Cerebellar cortex (tissue), 1 donor: ENCODE results near the gene TMEM164.

Source experiments
- DNase-seq: peaks from one replicate; pipeline ENCODE4 v3.0.0-alpha.2; 2015; ENCODE audit warnings: low spot score

Gene TMEM164

DNA sequence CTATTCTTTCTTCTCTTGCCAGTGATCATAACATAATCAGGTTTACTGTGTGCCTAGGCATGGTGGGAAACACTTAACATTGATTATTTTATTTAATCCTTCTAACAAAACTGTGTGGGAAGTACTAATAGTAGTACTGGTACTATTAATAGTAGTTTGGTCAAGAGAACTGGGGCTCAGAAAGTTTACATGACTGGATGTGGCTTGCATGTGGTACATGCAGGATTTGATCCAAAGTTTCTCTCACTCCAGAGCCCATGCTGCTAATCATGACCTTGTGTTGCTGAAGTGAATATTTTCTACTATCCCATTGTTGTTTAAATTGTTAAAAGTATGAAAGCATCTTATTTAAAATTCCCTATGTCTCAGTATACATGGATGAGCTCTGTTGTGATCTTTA, 78.4 kb downstream of the TMEM164 start:
- no peak for DNase-seq

DNA sequence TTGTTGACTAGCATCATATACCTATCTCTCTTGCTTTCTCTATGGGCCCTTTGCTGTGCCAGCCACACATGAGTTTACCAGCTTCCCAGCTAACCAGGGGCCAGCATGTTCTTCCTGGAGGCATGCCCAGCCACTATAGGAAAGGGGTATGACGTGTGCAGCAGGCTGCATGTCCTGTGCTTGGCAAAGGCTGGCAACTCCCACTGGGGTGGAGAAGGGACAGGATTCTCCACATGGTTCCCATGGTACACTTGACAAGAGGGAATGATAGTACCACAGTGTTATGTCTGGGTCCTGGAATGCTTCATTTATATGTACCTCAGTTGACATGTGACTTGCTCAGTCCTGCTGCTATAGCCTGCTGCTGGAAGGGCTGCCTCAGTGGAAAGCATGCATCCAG, 78.8 kb downstream of the TMEM164 start:
- DNase-seq = peak; percentile 23

DNA sequence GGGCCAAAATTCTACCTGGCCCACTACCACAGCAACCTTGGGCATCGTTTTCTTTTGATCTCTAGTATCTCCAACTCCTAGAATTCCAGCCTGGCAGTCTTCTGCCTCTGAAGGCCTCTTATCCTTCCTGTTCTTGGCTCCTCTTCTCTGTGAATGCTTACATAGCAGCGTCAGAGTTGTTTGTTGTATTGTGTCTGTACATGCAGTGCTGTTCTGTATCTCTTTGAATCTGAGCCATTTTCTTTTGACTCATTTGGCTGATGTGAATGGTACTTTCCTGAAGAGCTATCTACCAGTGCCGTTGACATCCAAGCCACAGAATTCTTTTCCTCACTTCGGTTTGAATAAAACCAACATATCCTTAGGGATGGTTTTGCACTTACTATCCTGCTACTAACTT, 79.2 kb downstream of the TMEM164 start:
- DNase-seq = peak; percentile 26

DNA sequence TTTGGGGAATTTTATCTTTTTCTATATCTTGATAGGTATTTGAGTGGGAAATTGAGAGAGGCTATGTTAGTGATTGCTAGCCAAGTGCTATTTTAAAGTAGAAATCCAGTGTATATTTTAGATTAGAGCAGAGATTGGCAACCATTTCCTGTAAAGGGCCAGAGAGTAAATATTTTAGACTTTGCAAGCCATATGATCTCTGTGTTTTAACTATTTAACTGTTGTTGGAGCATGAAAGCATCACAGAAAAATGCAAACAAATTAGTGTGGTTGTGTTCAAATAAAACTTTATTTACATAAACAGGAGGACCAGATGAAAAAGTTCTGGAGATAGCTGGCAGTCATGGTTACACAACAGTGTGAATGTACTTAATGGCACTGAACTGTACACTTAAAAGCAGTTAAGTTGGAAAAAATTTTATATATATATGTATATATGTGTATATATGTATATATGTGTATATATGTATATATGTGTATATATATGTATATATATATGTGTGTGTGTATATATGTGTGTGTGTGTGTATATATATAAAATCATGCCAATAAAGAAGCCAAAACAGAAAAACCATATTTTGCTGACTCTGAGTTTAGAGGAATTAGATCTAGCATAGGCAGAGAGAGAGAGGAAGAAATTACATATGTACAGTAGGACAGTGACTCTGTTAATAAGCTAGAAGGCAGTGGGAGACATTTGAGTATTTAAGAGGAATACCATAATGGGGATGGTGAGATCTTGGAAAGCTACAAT, 83.4 kb downstream of the TMEM164 start:
- DNase-seq = no peak

DNA sequence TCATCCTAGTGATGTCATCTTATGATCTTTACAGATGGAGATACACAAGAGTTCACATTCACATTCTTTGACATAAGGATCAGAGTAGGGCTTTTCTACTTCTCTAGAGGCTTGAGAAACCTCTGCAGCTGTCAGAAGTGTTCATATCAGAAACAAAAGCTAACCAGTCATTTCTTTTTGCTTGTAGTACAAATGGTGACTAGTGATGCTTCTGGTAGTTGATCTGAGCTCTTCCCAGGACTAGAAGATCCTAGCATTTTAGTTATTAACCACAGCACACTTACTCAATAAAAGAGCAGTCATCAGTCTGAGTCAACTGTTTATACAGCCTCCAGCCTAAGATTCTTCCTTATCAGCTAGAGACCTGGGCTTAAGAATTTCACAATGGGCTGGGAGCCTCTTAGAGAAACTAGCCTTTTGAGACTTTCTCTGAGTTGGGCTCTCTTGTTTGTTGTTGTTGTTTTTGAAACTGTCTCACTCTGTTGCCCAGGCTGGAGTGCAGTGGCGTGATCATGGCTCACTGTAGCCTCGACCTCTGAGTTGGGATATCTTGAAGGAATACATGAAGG, 84.1 kb downstream of the TMEM164 start:
- no peak for DNase-seq

DNA sequence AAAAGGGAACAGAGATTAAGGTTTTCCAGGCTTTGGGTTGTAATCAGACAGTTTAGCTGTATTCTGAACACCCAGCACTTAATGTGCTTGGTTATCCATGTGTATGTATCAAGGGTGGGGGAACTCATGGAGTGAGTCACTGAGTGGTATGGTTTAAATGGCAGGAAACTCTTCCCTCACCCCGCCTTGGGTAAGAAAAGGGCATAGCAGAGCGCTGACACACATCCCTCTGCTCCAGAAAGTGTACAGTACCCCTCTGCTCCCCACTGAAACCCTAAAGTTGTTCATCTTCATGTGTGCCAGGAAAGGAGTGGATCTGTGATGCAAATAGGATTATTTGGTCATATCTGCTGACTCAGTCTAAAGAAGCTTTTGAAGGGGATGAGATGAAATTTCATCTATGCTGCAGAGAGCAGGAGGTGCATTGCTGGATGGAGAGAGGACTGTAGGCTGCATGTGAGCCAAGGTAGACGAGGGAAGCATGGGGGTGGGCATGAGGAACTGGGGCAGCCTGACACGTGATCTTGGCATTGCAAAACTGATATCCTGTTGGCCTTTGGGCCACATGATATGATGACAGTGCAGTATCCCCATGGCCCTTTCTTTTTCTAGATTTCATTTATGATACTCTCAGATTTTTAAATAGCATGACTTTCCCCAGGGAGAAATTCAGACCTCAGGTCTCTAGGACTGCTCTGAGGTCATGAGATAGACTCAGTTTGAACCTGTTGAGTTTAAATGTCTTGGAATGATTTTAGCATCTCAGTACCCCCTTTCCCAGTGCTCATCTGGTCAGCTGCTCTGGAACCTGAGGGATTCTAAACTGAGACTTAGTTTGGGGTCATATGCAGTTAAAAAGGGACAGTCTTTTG, 84.8 kb downstream of the TMEM164 start:
- DNase-seq = no peak

DNA sequence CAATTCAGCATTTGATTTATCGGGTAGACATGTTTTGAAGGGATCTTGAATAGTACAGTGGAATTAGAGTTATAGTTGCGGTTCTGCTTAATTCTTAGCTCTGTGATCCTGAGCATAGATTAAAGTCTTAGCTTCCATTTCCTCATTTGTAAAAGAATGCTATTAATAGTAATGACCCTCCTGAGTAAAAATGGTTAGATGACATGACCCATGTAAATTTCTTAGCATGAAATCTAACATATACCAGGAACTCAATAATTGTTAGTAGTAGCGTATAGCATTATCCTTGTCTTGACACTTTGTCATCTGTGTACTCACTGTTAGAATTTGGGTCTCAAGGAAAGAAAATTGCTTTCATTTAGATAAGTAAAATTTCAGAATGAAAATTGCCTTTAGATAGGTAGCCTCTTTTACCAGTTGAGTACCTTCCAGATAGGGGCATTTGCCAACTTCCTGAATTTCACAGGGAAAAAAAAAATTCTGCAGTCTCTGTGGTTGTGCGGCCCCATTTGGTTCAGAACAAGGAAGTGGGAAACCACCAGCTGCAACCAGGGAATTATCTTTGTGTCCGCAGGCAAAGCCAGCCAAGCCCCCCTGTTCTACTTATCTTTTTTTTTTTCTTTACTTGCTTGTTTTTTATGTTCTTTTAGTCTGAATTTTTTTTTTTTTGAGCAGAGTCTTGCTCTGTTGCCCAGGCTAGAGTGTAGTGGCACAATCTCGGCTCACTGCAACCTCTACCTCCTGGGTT, 86.9 kb downstream of the TMEM164 start:
- no peak for DNase-seq

DNA sequence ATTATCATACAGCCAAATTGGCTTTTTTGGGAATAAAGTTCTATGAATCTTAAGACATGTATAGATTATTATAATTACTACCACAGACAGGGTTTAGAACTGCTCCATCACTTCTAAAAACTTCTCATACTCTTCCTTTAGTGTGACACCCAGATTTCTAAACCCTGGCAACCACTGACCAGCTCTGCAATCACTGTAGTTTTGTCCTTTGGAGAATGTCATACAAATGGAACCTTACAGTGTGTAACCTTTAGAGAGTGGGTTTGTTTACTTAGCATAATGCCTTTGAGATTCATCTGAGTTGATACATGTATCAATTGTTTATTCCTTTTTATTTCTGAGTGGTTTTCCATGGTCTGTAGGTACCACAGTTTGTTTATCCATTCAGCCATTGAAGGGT, 95.0 kb downstream of the TMEM164 start:
- no peak for DNase-seq

DNA sequence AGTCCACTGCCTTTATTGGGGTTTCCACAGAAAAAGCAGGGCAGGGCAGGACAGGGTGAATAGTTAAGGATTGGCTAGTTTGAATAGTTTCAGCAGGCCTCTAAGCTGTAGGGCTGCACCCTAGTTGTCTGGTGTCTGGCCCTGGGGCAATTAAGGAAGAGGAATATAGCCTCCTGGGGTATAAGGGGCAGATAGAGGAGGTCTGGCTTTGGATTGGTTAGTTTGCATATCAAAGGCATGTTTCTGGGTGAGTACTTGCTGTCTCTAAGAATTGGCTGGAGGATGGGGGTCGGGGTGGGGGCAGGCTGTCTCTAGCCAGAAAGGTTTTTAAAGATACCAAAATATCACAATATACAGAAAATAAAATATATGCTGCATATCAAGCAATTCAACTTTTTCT, 100.4 kb downstream of the TMEM164 start:
- no peak for DNase-seq

DNA sequence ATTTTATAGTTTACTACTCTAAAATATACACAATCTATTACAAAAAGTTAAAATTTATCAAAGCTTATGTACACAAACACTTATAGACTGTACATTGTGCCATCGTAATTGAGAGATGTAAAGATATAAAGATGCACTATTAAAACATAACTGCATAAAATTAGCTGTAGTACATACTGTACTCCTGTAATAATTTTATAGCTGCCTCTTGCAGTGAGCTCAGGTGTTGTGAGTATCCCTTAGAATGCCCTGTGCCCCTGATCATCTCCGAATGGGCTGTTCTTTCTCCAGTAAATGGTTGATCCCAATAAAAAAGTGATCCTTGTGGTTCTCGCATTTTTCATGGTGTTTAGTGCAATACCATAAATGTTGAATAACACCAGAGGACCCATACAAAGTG, 101.2 kb downstream of the TMEM164 start:
- no peak for DNase-seq

DNA sequence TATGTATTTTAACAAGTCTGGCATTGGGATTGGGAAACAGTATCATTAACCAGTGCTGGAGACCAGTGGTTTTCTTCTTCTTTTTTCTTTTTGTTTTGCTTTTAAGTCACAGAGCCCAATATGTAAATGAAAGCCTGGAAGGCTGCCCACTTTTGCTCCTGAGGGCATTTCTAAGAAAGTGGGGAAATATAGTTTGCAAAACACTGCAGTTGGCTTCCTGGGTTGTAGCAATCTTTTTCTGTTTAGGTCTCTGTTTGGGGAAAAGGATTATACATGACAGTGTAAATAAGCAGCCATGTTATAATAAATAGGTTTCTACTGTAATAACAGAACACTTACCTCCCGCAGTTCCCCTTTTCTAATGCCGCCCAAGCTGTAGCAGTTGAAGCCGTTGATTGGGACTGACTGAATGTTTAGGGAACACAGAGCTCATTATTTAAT, 105.5 kb downstream of the TMEM164 start:
- DNase-seq = no peak

DNA sequence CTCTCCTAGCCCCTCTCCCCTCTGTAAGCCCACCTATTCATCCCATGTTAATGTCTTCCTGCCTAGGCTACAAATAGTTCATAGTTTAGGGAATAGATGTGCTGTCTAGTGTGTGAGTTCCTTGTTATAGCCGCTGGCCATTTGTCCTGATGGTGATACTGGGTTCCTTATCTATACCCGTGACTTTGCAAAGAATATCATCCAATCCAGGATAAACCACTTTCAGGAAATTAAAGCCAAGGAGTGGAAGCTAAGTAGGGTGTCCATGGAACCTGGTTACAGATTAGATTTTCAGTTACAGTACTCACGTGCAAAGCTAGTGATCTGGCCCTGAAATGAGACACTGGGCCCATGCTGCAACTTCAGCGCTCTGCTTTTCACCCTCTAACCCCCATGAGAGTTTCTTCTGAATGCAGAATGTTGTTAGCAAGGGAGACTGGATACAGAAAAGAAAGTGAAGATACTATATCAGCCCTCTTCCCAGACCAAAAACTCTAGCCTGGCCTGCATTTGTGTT, 111.4 kb downstream of the TMEM164 start:
- DNase-seq = no peak

DNA sequence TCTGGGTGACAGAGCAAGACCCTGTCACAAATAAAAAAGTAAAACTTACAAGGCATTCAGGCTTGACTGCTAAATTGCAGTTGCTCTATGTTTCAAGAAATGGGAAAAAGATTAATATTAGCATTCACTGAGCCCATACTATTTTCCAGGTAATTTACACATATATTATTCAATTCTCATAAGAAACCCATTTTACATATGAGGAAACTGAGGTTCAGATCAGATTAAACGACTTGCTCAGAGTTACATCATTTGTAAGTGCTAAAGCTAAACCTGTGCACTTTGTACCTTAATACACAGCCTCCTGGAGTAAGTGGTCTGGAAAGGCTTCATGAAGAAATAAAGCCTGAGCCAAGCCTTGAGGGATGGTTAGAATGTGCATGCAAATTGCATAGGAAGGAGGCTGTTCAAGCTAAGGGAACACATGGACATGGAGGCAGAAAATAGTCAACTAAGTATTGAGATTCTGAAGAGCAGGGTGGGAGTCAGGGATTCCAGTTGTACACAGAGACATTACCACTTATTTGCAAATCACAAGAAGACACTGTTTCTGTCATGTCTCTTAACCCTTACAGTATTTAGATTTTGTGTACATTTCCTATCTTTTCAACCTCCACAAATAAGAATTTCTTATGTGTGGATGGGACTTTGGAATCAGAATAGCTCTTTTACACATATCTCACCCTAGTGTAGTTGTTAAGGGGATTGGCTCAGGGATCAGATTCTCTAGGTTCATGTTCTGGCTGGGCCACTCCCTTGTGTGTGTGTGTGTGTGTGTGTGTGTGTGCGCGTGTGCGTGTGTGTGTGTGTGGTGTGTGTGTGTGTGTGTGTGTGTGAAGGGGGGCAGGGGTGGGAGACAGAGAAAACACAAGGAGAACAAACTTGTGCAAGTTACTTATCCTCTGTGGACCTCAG, 113.4 kb downstream of the TMEM164 start:
- DNase-seq = no peak

DNA sequence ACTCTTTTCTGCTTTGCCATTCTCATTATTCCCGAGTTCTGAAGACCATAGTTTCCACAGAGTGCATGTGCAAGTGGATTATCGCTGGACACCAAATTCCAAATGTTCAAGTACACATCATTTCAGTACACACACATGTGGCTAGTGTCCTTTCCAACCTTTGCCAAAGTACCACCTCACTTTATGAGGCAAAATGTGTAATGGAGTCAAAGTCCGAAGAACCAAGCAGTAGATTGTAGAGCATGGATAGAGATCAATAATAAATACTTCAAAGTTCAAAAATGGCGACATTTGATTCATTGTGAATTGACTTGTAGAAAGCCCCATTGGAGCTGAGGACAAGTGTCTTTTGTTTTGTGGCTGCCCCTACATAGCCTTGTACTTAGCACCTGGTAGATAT, 115.6 kb downstream of the TMEM164 start:
- no peak for DNase-seq

DNA sequence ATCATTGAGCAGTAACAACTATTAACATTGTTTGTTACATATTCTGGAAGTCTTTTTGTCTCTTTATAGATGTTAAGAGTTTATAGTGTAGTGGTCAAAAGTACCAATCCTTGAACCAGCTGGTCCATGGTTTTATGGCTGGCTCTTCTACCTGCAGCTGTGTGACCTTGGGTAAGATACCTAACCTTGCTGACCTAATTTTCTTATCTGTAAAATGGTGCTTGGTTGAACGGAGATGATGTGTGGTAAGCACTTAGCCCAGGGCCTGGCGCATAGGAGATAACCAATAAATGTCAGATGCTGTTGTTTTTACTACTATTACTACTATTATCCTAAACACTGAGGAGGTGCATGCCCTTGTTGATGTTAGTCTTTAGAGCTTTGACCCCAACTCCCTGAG, 116.6 kb downstream of the TMEM164 start:
- no peak for DNase-seq

DNA sequence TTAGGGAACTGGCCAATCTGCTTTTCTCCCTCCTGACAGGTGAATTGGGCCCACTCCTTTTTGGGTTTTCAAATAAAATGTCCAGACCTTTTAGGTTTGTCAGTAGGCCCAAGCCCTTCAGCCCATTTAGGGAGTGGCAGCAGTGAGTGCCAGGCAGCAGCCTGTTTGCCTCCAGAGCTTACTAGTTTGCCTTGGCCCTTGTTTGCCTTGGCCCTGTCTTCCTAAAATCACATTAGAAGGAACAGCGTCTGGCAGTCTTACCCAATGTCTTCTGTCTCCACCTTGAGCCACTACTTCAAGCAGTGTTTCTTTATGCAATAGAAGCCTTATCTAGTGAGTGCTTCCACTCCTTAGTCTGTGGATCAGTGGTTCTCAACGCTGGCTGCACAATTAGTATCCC, 117.1 kb downstream of the TMEM164 start:
- no peak for DNase-seq

DNA sequence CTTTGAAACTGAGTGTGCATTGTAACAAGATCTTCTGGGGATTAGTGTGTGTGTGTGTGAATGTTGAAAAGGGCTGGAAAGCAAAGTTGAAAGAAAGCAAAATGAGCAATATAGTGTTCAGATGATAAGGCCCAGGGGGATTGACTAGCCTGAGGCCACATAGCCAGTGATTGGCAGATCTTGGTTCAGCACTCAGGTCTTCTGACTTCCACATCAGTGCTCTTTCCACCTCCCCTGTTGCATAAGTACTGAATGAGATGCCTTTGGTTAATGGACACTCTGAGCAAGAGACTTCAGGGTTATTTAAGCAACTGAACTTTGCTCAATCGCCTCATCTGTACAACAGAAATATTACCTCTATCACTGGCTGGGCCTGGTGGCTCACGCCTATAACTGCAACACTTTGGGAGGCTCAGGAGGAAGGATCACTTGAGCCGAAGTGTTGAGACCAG, 120.4 kb downstream of the TMEM164 start:
- no peak for DNase-seq

DNA sequence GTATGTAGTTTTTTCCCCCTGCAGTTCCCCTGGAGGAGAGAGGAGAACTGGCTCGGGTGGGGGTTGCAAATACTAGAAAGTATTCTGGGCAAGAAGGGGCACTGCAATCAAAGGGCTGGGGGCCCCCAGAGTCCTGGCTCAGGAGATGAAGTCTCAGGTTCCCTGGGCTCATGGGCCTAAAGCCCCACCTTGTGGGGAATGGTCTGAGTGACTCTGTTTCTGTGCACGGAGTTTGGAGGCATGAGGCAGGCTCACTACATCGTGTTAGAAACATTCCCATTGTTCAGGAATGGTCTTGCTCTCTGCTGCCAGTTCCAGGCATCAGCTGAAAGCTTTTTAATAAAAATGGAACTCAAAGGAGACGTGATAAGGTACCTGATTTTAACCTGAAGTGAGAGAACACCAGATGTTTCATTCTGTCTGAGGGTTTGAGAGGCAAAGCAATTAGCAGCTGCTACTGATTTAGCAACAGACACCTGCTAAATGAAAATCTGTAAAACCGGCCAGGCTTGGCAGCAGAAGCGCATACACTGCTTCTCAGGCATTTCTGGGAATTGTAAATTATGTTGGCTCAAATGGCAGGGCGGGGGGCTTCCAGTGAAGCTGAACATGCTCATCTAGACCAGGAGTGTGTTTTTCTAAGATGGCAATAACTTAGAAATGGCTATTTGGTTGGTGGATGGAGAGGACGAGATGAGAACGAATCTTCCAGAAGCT, 122.7 kb downstream of the TMEM164 start:
- DNase-seq = peak; percentile 7

DNA sequence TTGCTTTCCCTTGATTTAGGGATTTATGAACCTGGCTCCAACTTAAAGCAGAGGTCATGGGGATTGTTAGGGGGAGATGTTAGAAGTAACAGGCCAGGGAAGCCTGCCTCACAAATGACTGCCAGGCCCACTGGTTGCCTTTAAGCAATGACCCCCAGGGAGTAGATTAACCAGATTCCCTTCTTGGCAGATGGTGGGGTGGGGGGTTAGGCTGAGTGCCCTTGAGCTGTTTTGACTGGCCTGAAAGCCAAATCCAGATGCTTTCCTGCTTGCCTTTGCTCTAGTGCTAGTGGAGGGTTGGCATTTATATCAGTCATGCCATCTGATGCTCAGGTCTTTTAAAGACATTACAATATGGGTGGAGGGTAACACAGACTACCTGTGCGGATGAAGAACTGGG, 128.1 kb downstream of the TMEM164 start:
- no peak for DNase-seq

DNA sequence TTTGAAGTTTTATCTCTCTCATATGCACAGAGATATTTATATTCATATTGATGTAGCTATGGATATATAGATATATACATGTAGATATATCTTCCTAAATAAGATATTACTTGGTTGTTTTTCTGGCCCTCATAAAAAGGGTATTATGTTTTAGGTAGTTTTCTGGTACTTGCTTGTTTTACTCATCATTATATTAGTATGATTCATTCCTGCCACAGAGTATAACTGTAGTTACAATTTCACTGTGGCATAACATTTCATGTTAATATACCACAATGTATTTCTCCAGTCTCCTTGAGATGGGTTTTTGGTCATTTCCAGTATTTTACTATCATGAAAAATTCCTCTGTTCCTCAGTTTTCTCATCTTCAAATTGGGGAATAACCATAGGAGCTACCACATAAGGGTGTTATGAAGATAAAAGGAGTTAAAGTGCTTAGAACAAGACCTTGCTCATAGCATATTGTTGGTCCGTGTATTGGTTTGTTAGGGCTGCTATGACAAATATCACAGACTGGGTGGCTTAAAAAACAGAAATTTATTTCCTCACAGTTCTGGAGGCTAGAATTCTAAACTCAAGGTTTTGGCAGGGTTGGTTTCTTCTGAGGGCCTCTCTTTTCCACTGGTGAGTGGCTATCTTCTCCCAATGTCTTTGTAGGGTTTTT, 129.7 kb downstream of the TMEM164 start:
- DNase-seq = no peak
